GM19463 (cell line): ENCODE measurements around the gene FOXP3.

ENCODE experiments used
- ATAC-seq: cut with Tn5 transposase; IDR thresholded peaks from one replicate; pipeline ENCODE4 v1.9.1; 2021; ENCODE audit warnings: mild to moderate bottlenecking, moderate library complexity; ENCODE audit not compliant: unreplicated experiment

The FOXP3 gene

DNA sequence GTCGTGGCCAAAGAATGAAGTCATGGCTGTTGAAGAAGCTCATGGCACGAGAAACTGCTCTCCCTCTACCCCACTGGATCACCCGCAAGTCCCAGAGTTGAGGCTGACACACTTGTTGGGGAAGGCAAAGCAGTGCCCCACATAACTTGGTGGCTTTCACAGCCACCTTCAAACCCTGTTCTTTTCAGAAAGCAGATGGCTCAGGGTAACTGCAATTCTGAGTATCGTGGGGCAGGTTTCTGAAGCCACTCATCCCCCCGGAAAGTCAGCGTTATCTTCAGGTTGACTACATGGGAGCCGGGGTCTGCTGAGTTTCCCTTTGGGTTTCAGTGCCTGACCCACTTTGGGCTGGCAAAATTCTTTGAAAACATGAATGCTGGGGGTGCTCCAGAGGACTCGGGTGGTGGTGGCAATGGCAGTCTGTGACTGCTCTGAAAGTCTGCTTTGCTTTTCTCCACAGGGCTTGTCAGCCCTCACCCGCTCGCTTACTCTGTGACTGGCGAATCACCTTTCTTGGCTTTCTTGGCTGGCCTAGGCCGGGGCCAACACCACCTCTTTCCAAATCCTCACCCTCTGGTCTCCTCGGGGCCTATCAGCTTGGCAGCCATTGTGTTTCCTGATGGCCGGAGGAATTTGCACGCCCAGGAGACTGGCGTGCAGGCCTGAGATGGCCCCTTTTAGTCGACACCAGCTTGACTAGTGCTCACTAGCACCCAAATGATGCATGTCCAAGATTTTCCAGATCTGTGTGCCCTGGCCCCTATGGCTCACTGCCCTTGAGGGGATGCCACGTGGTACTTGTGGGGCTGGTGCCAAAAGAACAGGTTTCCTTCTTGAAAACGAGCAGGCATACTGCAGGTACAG lies 12.4 kb upstream of the FOXP3 start:
- ATAC-seq = no peak

DNA sequence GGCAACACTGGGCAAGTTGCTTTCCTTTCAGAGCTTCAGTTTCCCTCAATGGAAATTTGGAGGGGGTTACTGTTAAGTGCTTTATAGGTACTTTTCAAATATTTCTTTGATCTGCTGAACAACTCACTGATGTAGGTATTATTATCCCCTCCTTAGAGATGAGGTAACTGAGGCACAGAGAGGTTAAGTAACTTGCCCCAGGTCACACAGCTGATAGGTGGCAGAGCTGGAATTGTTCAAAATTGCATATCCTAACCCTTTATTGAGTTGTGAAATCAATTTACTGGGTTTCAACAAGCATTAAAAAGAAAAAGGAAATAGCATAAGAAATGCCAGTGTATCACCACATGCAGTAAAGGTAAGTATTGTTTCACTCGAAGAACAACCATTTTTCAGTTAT lies 11.7 kb upstream of the FOXP3 start:
- no peak for ATAC-seq

DNA sequence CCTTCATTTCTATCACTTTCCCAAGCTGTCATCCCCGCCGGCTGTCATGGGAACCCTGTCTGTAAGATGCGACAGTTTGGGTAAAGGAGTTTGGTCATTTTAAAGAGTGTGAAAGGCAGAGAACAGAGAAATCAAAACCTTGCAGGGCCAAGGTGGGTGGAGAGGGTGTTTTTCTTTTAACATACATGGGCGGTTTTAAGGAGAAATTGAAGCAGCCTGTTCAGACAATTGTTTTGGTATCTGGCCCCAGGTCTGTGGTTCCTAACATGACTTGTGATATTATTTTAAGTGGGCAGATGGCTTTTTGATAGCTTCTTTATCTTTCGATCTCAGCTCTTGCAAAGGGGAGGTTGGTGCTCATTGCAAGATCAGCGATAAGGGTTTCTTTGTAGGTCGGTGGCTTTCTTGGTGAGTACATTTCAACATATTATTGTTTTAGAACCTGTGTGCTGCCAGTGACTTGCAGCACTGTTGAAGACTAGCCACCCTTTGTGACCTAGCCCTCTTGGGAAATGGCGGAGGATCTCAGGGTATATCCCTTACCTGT lies 8.7 kb upstream of the FOXP3 start:
- no peak for ATAC-seq

DNA sequence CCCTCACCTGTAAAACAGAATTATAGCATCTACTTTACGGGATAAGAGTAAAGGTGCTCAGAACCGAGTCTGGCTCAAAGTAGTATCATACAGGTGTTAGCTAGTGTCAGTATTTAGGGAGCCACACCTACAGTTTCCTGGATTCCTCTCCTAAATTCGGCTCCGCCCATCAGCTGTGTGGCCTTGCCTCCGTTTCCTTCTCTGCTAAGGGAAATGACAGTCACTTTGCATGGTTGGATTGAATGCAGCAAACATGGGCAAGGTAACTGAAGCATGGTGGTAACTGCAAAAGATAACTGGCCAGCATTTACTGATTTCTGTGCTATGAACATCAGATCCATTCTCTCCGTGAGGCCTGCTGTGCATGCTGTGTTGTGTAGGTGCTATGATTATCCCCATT lies 7.9 kb upstream of the FOXP3 start:
- ATAC-seq = no peak

DNA sequence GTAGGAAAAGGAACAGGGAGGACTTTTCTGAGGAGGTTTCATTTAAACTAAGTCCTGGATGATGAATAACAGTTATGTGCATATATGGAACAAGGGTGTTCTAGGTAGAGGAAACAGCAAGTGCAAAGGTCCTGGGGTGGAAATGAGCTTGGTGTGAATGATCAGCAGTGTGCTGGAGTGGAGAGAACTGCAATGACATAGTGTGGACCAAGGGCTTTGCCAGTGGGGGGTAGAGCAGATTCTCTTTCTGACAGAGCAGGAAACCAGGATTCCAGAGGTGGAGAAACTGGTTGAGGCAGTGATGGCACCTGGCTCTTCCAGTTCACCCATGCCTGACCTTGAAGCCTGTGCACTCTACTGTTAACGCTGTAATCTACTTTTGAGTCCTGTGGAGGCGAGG lies 6.8 kb upstream of the FOXP3 start:
- no peak for ATAC-seq

DNA sequence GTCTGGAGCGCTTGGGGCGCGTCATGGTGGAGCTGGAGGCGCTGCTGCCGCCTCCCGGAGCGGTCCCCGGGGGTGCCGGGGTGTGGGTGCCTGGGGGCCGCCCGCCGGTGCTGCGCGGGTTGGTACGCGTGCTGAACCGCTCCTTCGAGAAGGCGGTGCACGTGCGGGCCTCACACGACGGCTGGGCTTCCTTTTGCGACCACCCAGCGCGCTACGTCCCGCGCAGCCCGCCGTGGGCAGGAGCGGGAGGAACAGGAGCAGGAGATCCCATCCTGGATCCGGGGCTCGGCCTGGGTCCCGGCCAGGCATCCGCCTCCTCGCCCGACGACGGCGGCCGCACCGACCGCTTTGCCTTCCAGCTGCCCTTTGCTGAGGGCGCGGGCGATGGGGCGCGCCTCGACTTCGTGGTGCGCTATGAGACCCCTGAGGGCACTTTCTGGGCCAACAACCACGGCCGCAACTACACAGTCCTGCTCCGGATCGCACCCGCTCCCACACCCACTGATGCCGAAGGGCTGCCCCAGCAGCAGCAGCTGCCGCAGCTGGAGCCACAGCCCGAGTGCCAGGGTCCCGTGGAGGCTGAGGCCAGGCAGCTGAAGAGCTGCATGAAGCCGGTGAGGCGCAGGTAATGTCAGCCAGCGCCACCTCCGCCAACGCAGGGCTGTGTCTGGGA lies 5.9 kb upstream of the FOXP3 start:
- no peak for ATAC-seq

DNA sequence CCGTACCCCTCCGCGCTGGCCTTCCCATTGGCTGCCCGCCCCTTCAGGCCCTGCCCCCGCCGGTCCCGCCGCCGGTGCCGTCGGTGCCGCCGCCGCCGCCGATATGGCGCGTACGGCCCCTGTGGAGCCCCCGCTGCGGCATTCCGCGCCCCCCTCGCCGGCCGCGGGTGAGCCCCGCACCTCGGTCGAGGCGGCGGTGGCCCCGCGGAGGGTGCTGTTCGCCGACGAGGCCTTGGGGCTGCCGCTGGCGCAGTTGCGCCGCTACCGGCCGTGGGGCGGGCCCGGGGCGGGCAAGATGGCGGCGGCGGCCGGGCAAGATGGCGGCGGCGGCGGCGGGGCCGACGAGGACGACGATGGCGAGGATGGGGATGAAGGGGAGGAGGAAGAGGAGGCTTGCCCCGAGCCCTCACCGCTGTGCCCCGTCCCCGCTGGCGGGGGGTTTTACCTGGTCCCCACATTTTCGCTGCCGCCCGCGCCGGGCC lies 5.3 kb upstream of the FOXP3 start, which contains the start of gene PPP1R3F:
Gene PPP1R3F (plus strand): TSS at position 27 of the 482 bp plus-strand sequence. CDS start 77 bp downstream, at position 104.
- ATAC-seq = peak; percentile 14

DNA sequence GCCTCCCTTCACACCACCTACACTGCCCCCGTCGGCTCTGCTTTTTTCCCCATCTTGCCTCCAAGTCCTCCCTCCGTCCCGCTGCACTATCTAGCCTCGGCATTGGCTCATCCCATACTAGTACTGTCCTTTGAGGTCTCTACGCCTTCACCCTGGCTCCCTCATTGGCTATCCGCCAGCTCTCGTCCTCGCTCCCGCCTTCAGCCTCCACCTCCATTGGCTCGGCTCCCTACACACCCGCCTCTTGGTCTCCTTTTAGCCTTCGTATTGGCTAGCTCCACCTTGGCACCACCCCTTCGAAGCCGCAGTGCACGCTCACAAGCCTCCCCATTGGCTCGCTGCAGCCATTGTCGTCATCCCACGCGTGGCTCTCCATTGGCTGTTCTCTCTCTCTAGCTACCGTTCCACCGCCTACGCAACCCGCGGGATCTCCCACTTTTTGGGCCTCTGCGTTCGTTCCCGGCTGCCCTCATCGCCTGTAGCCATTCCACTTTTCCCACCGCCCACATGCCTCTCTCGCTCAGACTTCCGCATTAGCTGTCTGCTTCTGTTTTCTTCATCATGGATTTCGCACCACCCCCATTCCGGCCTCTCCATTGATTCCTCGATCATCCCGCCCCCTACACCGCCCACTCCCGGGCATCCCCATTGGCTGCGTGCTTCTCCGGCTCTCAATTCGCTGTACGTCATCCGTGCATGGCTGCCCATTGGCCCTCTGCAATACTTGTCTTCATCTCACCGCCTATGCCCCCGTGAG lies 4.7 kb upstream of the FOXP3 start:
- ATAC-seq = peak; percentile 79

DNA sequence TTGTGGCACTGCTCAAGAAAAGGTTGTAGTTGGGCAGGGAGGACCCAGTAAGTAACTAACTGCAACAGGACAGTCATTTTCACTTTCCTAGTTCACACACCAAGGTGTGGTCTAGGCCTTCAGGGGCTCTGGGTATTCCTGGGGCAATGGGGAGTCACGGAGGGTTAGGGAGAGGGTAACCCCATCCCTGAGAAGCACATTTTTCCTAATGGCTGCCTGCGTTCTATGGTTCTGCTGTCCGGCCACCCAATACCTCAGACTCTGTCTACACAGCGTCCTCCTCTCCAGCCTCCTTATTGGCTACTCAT lies 4.1 kb upstream of the FOXP3 start:
- ATAC-seq = no peak

DNA sequence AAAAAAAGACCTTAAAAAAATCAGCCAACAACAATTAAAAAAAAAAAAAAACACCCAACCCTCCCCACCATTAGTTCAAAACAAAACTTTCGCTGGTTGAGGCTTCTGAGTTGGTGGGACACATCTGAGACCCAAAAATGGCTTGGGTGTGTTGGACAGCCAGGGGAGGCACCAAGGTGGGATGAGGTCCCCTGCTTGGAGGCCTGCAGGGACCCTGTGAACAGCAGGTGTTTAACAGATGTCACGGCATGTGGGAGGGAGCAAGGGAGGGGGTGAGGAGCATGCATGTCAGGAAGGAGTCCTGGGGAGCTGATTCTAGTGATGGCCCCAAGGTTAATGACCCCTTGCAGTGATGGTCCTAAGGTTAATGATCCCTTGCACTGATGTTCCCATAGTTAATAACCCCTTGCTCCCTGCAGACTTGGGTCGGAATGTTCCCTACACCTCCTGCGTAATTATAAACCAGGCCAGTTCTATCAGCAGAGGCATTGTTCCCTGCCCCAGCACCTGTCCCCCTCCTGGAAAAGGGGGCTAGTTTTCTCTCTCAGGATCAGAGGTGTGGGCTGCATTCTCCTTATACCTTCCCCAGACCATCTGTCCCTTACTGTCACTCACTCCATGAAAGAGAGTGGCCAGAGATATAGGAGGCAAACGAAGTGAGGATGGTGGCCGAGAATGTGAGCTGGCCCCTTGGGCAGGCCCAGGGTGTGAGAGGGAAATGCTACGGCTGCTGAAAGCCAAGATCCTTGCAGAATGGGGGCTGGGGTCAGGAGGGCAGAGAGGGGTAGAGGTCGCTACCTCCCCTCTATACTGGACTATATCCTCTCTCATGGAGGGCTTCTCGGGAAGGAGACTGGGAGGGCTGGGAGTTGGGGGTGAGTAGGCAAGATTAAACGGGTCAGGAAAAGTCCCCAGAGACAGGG lies 2.3 kb upstream of the FOXP3 start:
- ATAC-seq = no peak

DNA sequence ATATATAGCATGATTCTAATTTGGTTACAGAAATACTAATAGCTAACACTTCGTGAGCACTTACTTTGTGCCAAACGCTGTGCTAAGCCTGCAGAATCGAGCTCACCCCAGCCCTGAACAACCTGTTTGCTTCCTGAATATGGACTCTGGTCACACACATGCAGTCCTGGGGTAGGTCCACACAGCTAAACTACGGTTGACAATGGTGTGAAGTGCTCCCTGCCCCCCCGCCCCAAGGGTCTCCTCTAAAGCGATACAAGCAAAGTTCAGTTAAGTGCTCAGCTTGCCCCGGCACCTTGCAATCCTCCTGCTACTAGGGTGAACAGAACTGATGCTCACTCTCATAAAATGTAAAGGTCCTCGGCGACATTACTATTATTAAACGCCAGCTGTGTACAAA lies 879 bp downstream of the FOXP3 start:
- no peak for ATAC-seq

DNA sequence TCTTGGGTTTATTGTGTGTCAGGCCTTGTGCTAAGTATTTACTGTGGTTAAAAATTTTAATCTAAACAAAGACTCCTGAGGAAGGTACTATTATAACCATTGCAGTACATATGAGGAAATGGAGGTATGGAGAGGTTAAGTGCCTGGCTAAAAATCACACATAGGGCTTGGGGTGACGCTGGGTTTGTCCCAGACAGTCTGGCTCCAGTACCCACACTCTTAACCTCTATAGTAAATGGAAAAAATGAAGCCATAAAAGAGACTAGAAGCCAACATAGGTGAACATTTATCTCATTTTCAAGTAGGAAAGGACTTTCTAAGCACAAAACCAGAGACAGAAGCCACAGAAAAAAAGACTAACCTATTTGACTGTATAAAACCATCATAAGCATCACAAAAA lies 1.9 kb downstream of the FOXP3 start:
- no peak for ATAC-seq

DNA sequence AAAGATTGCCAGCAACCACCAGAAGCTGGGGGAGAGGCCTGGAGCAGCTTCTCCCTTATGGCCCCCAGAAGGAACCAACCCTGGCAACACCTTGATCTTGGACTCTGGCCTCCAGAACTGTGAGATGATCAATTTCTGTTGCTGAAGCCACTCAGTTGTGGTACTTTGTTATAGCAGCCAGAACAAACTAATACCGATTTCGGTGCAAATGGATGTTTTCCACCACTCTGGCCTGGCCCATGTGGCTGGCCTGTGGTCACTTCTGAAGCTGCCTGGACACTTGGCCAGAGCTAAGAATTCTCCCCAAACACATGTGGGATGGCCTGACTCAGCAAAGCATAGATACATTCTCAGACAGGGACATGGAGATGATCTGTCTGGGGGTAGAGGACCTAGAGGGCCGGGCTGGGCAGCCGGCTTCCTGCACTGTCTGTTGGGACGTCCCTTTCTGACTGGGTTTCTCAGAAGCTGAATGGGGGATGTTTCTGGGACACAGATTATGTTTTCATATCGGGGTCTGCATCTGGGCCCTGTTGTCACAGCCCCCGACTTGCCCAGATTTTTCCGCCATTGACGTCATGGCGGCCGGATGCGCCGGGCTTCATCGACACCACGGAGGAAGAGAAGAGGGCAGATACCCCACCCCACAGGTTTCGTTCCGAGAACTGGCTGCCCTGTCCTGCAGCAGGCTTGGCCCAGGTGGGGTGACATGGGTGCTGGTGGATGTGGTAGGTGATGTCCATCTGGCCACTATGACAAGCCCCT lies 4.1 kb downstream of the FOXP3 start:
- no peak for ATAC-seq

DNA sequence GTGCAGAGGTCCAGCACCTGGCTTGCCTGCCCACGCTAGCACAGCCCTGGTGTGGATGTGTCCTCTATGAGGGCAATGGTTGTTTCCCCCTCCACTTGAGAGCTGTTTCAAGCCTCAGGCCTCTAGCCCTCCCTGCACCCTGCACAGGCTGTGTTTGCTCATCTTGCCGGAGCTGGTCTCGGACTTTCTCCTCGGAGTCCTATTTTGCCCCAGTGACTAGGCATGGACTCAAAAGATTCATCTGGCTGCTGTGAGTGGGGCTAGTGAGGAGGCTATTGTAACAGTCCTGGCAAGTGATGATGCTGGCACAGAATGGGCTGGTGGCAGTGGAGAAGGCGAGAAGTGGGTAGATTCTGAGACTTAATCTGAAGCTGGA lies 5.8 kb downstream of the FOXP3 start:
- ATAC-seq = no peak

DNA sequence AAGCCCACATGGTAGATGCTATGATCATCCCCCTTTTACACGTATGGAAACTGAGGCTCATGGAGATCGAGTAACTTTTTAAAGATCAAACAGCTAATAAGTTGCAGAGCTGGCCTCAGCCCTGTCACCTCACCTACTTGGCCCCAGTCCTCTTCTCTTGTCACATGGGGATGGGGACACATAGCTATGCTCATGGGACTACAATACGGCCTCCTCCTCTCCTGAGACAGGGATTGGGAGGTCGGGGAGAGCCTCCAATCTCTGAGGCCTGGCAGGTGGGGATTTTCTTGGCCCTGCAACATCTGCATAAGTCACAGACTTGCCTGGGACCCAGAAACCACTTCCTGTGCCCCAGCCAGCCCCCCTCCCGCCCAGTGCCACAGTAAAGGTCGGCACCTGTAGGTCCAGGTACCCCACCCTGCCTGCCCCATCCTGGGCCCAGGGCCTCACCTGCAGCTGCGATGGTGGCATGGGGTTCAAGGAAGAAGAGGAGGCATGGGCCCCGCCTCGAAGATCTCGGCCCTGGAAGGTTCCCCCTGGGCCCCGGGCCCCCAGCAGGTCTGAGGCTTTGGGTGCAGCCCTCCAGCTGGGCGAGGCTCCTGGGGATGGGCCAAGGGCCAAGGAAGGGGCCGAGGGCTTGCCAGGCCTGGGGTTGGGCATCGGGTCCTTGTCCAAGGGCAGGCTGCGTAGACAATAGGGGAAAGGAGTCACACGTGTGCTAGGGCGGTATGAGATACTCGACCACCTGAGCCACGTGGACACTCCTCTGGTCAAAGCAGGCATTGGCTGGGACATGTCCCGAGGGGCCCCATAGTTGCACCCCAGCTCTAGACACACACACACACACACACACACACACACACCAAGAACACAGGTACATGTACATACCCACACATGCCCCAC lies 6.4 kb downstream of the FOXP3 start:
- ATAC-seq = no peak

DNA sequence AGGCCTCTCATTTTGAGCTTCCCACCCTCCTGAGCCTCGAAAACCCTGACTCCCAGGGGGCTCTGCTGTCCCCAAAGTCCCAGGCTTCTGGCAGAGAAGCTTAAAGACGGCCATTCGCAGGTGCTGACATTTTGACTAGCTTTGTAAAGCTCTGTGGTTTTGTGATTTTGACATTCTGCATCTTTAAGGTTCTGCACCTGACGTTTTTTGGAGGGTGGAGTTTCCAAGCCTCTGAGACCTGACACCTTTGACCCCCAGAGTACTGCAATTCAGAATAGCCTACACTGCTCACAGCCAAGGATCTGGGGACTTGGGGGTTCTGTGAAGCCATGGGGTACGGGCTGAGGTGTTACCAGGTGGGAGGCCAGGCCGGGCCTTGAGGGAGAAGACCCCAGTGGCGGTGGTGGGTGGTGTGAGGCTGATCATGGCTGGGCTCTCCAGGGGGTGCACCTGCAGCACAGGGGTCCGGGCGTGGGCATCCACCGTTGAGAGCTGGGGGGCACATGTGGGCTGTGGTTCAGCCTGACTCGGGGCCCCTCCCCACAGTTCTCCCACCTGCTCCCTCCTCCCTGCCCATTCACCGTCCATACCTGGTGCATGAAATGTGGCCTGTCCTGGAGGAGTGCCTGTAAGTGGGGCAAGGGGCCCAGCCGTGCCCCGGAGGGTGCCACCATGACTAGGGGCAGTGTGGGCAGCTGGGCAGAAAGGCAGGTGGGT lies 7.3 kb downstream of the FOXP3 start:
- no peak for ATAC-seq

DNA sequence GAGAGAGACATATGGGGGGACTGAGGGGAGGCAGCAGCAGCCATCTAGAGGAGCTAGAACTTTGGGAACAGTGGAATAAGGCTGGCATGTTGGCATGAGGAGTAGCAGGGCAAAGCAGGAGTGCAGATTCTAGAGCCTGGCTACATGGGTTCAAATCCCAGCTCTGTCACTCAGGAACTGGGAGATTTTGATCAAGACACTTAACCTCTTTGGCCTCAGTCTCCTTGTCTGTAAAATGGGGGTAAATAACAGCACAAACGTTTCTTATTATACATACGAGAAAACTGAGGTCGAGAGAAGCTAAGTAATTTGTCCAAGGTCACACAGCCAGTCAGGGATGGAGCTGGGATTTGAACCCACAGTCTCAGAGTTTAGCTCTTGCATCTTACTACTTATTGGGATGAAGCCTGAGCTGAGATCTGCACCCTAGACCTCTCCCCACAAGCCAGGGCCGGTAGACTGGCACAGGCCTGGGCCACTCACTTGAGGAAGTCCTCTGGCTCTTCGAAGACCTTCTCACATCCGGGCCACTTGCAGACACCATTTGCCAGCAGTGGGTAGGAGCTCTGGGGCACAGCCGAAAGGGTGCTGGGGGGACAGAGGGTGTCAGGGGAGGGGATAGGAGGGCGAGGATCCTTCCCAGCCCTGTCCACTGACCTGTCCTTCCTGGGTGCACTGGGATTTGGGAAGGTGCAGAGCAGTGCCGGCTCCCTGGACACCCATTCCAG lies 8.1 kb downstream of the FOXP3 start:
- ATAC-seq = no peak
